Myocyte (in vitro differentiated cells): ENCODE measurements around the gene OR10H4. TPM values are rescaled to one million over a fixed set of nuclear protein-coding genes. Genes with fewer than 3 reads are reported as not detected.

Experiments
- total RNA-seq: library from RNA; depleted of rRNA; stranded (reverse); fragments of >200 nt; gene quantifications from 2 replicates; pipeline ENCODE4 v1.2.3, GENCODE V29; 2014

OR10H4 gene
- total RNA-seq, 1 donor from 2014 or later = not detected

Other genes with a start within 250 kb of the OR10H4 start
- not detected in 2 replicates for gene OR10H2, start 221.0 kb upstream of the OR10H4 start, total RNA-seq
- not detected in 2 replicates for gene OR10H3, start 211.0 kb upstream of the OR10H4 start, total RNA-seq
- not detected in 2 replicates for gene OR10H5, start 161.3 kb upstream of the OR10H4 start, total RNA-seq
- gene OR10H1, start 133.3 kb upstream of the OR10H4 start, total RNA-seq = not detected in 2 replicates
- gene CYP4F2, start 50.9 kb upstream of the OR10H4 start, total RNA-seq = not detected in 2 replicates
- gene CYP4F11, start 14.5 kb upstream of the OR10H4 start, total RNA-seq = not detected in 2 replicates
- gene TPM4, start 127.5 kb downstream of the OR10H4 start, total RNA-seq = 324 and 355 TPM in 2 replicates
- gene RAB8A, start 162.9 kb downstream of the OR10H4 start, total RNA-seq = 23.8 and 29.2 TPM in 2 replicates
- not detected in 2 replicates for gene HSH2D, start 194.7 kb downstream of the OR10H4 start, total RNA-seq
- not detected in 2 replicates for gene CIB3, start 224.5 kb downstream of the OR10H4 start, total RNA-seq
- 98.4 and 108 TPM in 2 replicates for gene FAM32A, start 236.4 kb downstream of the OR10H4 start, total RNA-seq
- gene AP1M1, start 248.9 kb downstream of the OR10H4 start, total RNA-seq = 82.6 and 89.3 TPM in 2 replicates